ENCODE measurements around the gene ZNF516.

ZNF516 gene

DNA sequence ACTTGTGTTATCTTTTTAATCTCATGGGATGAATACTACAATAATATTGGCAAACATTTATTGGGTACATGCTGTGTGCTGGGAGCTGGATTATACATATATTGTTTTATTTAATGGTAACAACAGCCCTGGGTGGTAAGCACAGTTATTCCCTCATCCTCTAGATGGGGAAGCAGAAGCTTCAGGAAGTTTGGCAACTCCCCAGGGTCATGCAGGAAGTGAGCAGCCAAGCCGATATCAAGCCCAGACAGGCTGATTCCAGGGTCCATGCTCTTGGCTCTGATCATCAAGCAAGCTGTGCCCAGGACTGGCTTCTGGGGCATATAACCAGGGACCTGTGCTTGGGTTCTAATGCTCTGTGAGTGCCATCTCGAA lies 155.8 kb downstream of the ZNF516 start:
- no peak for DNase-seq (ENCODE audit: low spot score)

- DNase-seq (ENCODE audit: low spot score), result no peak
These were observed 156.3 kb downstream of the ZNF516 start for GRCh38 chr18:76338619-76339245.

DNA sequence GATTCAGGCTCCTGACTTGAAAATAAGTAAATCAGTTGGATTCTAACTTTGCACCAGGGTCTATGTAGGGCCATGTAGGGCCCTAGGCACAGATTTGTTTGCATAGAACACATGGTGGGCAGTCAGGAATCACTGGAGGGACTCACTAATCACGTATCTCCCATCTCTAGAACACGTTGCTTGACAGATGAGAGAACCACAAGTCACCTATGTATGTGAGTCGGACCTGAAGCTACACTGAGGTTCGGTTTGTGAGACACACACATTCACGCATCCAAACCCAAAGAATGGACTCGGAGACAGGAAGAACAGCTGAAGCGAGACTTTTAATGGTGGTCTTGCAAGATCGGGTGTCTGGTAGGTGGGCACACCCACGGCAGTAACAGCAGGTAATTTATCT lies 157.0 kb downstream of the ZNF516 start:
- DNase-seq (ENCODE audit: low spot score), result no peak

- no peak for DNase-seq (ENCODE audit: low spot score)
These were observed 159.0 kb downstream of the ZNF516 start for GRCh38 chr18:76335859-76336640.

GRCh38 chr18:76328140-76328539 lies 166.9 kb downstream of the ZNF516 start:
- no peak for DNase-seq (ENCODE audit: low spot score)

GRCh38 chr18:76323891-76324290 lies 171.2 kb downstream of the ZNF516 start:
- no peak for DNase-seq (ENCODE audit: low spot score)

DNA sequence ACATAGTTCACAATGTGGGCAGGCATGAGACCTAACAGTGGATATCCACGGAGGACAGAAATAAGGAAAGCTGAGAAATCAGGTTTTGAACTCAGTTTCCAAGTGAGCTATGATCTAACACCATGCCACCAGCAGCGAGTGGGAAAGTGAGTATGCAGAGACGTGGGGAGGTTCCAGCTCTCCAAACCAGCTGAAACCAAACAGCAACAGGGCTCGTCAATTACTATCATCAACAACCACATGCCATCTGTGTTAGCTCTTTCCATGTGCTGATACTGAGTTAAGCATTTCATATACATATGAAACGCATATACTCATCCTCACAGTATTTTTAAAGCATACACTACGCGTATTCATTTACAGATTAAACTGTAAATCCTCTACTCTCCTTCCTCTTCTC lies 172.4 kb downstream of the ZNF516 start:
- DNase-seq (ENCODE audit: low spot score), result no peak

- no peak for DNase-seq (ENCODE audit: low spot score)
These were observed 175.7 kb downstream of the ZNF516 start for GRCh38 chr18:76319366-76319765.

DNA sequence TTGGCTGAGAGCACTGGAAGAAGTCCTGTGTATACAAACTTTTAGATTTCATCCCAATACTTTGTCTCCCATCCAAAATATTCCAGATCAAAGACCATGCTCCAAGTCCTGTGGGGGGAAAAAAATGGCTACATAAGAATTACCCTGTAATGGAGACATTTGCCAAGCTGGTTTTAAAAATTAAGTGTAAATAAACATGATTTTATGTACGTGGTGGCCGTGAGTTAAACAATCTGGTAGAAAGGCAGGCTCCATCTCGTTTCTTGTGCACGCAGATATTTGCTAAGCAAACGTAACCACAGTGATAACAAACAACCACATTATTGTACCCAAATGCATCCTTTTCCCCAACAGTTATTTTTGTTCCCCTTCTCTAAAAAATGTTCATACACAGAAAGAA lies 176.4 kb downstream of the ZNF516 start:
- DNase-seq (ENCODE audit: low spot score), result no peak

- DNase-seq (ENCODE audit: low spot score), result no peak
These were observed 177.9 kb downstream of the ZNF516 start for GRCh38 chr18:76317136-76317535.

GRCh38 chr18:76315722-76316230 lies 179.3 kb downstream of the ZNF516 start:
- DNase-seq (ENCODE audit: low spot score), result no peak

DNA sequence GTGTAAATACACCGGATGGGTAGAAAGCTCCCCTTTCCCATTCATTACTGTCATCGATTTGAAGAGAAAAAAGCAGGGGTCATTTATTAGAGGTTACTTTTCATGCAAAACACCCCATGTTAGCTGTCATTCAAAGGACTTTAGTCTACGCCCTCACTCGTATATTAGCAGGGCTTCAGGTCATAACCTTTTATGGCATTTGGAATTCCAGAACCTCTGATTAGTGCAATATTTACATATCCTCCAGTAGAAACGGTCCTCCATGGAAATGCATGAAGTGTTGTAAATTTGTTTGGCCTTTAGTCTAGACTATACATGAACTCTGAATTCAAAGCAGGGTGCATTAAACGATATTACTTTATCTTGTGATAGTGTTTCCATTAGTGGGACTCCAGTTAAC lies 180.5 kb downstream of the ZNF516 start:
- no peak for DNase-seq (ENCODE audit: low spot score)

GRCh38 chr18:76314015-76314414 lies 181.0 kb downstream of the ZNF516 start:
- no peak for DNase-seq (ENCODE audit: low spot score)
